ENCODE results near the gene FKBP2. TPM values are rescaled to one million over a fixed set of nuclear protein-coding genes. Genes with fewer than 3 reads are reported as not detected.

Gene FKBP2
- total RNA-seq, 1 donor from 2014 or later = 49.2 TPM

DNA sequence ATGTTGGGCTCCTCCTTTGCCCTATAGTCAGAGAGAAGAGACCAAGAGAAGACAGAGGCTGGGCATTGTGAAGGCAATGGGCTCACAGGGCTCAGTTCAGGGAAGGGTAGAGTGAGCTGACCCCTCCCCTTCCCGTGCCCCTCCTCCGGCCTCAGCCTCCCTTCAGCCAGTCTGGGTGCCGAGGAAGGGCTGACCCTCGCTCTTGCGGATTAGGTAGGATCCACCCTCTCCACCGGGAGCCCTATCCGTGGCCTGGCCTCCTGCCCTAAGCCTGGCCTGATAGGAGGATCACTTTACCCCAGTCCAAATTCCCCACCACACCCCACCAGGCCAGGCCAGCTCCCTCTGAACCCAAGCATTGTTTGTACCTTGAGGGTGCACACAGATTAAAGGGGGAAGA, 7.7 kb downstream of the FKBP2 start:
- DNase-seq (ENCODE audit: low read depth) = no peak

DNA sequence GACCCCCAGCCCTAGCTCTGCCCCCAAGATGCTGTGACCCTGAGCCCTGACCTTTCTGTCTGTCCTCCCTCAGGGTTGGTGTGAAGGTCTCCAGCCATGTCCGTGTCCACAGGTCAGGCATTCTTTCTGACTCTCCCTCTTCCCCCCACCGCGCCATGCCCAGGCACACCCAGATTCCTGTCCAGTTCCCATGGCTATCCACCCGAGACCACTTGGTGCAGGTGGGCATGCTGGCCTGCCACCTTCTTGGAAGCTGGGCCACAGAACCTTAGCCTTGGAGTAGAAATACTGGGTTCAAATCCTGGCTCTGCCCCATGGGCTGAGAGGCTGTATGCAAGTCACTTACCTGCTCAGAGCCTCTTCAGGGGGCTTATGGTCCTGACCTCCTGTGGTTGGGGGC, 8.1 kb downstream of the FKBP2 start:
- DNase-seq (ENCODE audit: low read depth) = no peak

DNA sequence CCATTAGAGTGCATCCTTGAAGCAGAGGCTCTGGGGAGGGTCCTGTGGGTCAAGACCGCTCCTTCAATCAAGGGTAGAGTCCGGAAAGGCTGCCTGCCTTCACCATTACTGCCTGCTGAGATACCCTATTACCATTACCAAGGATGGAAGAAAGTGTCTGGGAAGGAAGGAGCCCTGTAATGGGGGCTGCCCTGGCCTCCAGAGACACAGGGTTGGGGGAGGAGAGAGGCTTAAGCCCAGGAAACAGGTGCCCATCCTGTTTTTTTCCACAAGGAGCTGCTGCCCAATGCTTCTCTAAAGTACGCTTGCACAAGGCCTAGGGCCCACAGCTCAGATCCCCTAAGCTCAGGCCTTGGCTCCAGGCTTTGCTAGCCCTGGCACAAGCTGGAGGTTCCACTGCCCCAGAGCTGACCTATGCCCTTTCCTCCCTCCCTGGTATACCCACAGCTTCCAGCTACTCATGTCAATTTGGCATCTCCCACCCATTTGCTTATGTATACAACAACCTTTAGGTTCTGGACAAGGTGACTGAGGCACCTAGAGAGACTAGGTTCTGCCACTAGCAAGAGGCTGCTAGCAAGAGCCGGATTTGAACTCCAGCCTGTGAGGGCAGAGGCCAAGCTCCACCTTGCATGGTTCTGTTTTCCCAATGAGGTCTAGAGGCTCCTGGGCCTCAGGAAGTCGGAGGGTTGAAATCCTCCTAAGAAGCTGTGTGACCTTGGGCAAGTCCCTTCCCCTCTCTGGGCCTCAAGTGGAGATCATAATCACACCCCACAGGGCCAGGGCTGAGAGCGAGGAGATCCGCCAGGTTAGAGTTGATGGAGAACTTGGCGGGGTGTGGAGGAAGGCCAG, 8.9 kb downstream of the FKBP2 start:
- no peak for DNase-seq (ENCODE audit: low read depth)

DNA sequence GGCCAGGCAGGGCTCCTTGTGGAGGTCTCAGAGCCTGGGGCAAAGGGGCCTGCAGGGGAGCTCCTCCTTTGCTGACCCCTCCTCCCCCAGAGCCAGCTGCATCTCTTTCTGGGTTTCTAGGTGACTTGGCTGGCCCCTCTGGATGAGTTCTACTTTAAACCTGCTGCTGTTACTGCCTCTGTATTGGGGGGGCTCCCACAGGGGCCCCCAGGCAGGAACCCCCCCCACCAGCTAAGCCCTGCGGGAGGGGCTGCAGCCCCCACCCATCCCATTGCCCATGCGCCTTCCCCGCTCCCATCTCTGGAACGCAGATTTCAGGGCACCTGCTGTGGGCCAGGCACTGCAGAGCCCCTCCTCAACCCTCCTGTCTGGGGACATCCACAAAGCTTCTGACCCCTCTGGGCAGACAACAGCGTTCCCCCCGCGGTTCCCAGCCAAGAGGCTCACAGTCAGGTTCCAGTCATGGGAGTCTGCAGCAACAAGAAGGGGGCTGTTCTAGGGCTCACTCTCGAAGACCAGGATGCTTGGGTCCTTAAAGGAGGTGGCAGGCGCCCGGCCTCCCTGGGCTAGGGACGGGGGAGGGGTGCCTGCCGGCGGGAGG, 9.6 kb downstream of the FKBP2 start:
- DNase-seq (ENCODE audit: low read depth) = no peak

DNA sequence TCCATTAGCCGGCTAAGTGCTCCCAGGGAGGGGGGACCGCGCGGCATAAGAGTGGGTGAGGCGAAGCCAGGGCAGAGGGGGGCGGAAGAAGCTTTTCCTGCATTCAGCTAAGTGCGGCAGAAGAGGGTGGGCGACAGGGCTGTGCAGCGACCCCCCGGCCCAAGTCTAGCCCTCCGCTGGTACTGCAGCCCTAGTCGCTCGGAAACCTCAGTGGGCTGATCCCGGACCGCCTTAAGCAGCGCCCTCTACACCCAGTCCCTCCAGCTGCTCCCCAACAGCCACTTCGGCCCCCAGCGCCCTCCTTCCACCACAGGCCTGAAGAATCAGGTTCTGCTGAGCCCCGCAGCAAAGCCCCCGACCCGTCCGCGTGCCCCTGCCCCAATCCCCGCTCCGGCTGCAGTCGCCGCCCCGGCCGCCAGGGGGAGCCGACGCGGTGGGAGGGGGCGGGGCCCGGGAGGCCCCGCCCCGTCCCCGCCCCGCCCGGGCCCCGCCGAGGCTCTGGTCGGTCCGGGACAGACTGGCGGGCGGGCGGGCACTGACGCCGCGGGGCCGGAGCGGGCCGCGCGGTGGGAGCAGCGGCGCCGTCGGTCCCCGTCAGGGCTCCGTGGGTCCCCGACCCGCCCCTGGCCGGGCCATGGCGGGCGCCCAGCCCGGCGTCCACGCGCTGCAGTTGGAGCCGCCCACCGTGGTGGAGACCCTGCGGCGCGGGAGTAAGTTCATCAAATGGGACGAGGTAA, 10.3 kb downstream of the FKBP2 start, which contains the start of gene PLCB3:
TSS of gene PLCB3 (plus strand) at position 515 of the 737 bp plus-strand sequence. CDS start at position 635, 120 bp downstream.
- peak; percentile 54 for DNase-seq (ENCODE audit: low read depth)

- no peak for DNase-seq (ENCODE audit: low read depth)
Measured at GRCh38 chr11:64251753-64252002, 10.8 kb downstream of the FKBP2 start.

- peak; percentile 42 for DNase-seq (ENCODE audit: low read depth)
Measured at GRCh38 chr11:64252003-64252872, 11.3 kb downstream of the FKBP2 start.

GRCh38 chr11:64253043-64253442, 12.1 kb downstream of the FKBP2 start:
- no peak for DNase-seq (ENCODE audit: low read depth)

DNA sequence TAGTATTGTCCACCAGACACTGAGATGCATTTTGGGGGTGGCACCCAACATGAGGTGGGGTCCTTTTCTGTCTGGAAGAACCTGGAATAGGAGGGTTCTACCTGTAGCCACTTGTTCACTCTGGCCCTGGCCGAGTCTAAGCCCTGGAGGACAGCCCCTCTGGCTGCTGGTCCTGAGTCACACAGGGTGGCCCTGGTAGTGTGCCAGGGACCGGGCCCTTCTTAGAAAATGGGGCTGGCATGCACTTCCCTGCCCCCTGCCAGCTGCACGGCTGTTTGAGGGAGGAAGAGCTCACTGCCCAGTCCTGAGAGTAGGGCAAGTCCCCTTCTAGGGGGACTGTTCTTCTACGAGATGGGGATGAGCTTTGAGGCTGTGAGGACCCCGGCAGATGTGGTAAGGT, 12.6 kb downstream of the FKBP2 start:
- DNase-seq (ENCODE audit: low read depth) = peak; percentile 63

GRCh38 chr11:64254326-64254725, 13.4 kb downstream of the FKBP2 start:
- no peak for DNase-seq (ENCODE audit: low read depth)

DNA sequence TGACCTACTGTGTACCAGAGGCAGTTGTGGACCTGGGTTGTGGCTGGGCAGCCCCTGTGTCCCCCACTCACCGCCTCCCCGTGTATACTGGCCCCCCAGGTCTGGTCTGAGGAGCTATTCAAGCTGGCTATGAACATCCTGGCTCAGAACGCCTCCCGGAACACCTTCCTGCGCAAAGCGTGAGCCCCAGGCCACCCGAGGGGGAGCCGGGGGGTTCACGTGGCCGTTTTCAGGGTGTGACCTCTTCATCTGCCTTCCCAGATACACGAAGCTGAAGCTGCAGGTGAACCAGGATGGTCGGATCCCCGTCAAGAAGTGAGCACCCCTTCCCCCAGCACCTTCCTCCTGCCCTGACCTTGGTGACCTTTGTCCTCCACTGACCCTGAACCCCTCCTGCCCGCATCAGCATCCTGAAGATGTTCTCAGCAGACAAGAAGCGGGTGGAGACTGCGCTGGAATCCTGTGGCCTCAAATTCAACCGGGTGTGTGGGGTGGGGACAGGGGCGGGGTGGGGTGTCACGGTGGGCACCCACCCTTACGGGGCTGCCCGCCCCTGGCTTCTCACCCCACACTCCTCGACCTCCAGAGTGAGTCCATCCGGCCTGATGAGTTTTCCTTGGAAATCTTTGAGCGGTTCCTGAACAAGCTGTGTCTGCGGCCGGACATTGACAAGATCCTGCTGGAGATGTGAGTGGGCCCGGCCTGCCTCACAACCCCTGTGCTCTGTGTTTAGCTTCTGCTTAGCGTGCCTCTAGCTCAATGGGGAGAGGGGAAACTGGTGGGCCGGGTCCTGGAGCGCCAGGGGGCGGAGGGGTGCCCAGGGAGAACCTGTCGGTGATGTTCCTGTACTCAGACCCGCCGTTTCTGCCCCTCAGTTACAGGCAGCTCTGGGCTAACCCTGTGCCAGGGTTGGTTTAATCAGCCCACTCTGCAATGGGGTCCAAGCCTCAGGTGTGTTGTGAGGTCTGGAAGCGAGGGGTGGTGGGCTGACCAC, 14.5 kb downstream of the FKBP2 start:
- DNase-seq (ENCODE audit: low read depth) = no peak

- DNase-seq (ENCODE audit: low read depth) = no peak
Measured at GRCh38 chr11:64256300-64256699, 15.4 kb downstream of the FKBP2 start.

- no peak for DNase-seq (ENCODE audit: low read depth)
Measured at GRCh38 chr11:64258356-64258755, 17.5 kb downstream of the FKBP2 start.

GRCh38 chr11:64258946-64259532, 18.1 kb downstream of the FKBP2 start:
- DNase-seq (ENCODE audit: low read depth) = no peak

DNA sequence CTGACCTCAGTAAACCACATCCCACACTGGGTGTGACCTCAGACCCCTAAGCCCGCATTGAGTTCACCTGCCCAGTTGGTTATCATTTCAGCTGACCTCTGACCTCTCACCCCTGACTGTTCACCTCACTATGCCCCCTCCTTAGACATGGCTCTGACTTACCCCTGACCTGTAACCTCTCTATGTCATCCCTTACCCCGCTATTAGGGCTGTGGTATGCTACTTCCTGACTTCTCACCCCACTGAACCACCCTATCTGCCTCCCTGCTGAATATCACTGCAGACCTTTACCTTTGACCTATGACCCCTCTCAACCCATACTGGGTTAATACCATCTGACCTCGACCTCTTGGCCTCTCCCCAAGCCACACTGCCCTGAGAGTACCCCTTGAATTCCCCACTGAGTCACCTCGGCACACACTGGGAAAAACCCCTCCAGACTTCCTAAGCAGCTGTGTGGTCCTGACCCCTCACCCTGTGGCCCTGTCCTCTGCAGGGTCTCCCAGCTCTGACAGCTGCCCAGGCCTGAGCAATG, 18.7 kb downstream of the FKBP2 start:
- no peak for DNase-seq (ENCODE audit: low read depth)

GRCh38 chr11:64260147-64260708, 19.3 kb downstream of the FKBP2 start:
- DNase-seq (ENCODE audit: low read depth) = no peak

- no peak for DNase-seq (ENCODE audit: low read depth)
Measured at GRCh38 chr11:64261556-64262080, 20.7 kb downstream of the FKBP2 start.

GRCh38 chr11:64262271-64263002, 21.5 kb downstream of the FKBP2 start:
- DNase-seq (ENCODE audit: low read depth) = no peak

Data from myocyte (in vitro differentiated cells).